ENCODE results near the gene C15orf40.

DNA sequence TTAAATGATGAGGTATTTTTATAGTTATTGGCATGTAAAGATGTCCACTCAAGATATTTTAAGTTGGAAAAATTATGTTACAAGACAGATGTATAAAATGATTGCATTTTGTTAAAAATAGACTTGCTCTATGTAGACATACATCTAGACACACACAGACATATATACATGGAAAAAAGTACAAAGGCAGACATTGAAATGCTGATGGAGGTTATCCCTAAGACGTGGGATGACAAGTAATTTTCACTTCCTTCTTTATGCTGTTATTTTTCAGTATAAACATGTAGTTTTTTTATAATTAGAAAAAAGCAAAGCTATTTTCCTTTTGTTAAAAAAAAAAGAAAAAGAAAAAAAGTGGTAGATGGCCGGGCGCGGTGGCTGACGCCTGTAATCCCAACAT lies 66.1 kb downstream of the C15orf40 start:
- TF ChIP-seq EP300 (IDR thresholded peaks at IDR 0.05) (no peak), CTCF (IDR thresholded peaks at IDR 0.05) (no peak)
